Esophagus squamous epithelium (tissue), 5 donors: ENCODE results near the gene GALNT7. TPM values are rescaled to one million over a fixed set of nuclear protein-coding genes. Genes with fewer than 3 reads are reported as not detected.

Source experiments
- DNase-seq: peaks from one replicate; lab custom pipeline; 2025; lab: John Stamatoyannopoulos, UW
- H3K27ac ChIP-seq, 4 donors: fragments of 200-600 bp; sonication (generic); one replicate each; pipeline ENCODE4 v1.5.1; 2016 to 2019; ENCODE audit warnings: mild to moderate bottlenecking in 1 of 4
- H3K27me3 ChIP-seq, 4 donors: fragments of 200-600 bp; sonication (generic); 1 replicate in 3 of 4; 2 replicates in 1 of 4; pipeline versions ENCODE4 v1.5.1 to v1.6.0; 2017 to 2021; ENCODE audit warnings: antibody characterized with exemption in 1 of 4
- H3K36me3 ChIP-seq, 3 donors: fragments of 200-600 bp; sonication (generic); one replicate each; pipeline ENCODE4 v1.5.1; 2016 to 2019
- H3K4me1 ChIP-seq, 3 donors: fragments of 200-600 bp; sonication (generic); one replicate each; pipeline ENCODE4 v1.5.1; 2017 to 2019
- H3K4me3 ChIP-seq, 4 donors: fragments of 200-600 bp; sonication (generic); 1 replicate in 3 of 4; 2 replicates in 1 of 4; pipeline ENCODE4 v1.5.1; 2016 to 2019; ENCODE audit warnings: mild to moderate bottlenecking in 2 of 4, moderate library complexity in 1 of 4
- H3K9me3 ChIP-seq, 3 donors: fragments of 200-600 bp; sonication (generic); one replicate each; pipeline ENCODE4 v1.5.1; 2016 to 2019
- CTCF ChIP-seq, 6 experiments: fragments of 450-650 bp in 4 of 6; fragments of 200-600 bp in 2 of 6; sonication (generic) in 2 of 6; IDR thresholded peaks; one replicate each; pipeline ENCODE4 v1.5.1; 2016 to 2019; ENCODE audit warnings: antibody characterized with exemption in 6 of 6, mild to moderate bottlenecking in 4 of 6, moderate library complexity in 4 of 6
- POLR2A ChIP-seq, 4 donors: fragments of 450-650 bp; IDR thresholded peaks; one replicate each; pipeline ENCODE4 v1.6.1; 2017; ENCODE audit warnings: antibody characterized with exemption in 4 of 4, mild to moderate bottlenecking in 4 of 4, moderate library complexity in 3 of 4
- WGBS, 2 donors: methylation state at CpG; one replicate each; pipeline ENCODE4 v1.1.5; 2018; 5-methylcytosine and 5-hydroxymethylcytosine counted together
- intact Hi-C: fragments of 100-400 bp; cut with DNase I; formaldehyde crosslinking; loops from one replicate; pipeline ENCODE4 v1.15.0; 2022
- total RNA-seq, 4 donors: library from RNA; depleted of rRNA; stranded (reverse); fragments of >200 nt; gene quantifications; one replicate each; pipeline ENCODE4 v1.1.0, GENCODE V29; 2016
- donor health status: DM: yes; HTN: yes; CAD: no.

The GALNT7 gene
- total RNA-seq, 4 donors from 2014 or later: 17.9 to 33.8 (median 23.6) TPM

DNA sequence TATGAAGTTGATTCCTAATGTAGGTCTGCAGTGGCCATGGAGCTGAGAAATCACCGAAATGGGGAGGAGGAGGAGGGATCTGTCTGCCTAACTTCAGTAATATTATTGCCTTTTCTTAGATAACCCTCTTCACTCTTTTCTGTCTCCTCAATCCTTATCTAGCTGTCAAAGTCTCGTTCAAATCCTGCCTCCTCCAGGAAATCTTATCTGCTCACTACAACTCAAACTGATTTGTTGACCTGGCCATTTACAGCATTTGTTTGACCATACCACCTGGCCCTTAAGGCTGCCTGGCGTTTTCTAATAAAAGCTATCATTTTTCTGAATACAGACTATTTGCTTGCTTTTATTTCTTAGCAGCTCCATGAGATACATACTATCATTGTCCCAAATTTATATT lies 33.8 kb downstream of the GALNT7 start:
- no peak overlapping the region for H3K27ac ChIP-seq
- TF ChIP-seq CTCF (IDR thresholded peaks at IDR 0.05) (no peak), POLR2A (IDR thresholded peaks at IDR 0.05) (no peak)
- WGBS, 2 donors: 88 to 90% methylated on average over 3 of the region's 3 CpGs
- H3K4me3 ChIP-seq: no peak overlapping the region
- peaks cover 0 to 6% (median 0%) of the 10 kb centered on the region in 3 donors for H3K36me3 ChIP-seq
- intact Hi-C loops: no loop called here
- no peaks in the 10 kb centered on the region for H3K27me3 ChIP-seq
- H3K9me3 ChIP-seq: peaks cover 0 to 4% (median 0%) of the 10 kb centered on the region in 3 donors
- DNase-seq: no peak
- H3K4me1 ChIP-seq: no peaks in the 10 kb centered on the region

GRCh38 chr4:173205656-173206055 lies 37.0 kb downstream of the GALNT7 start:
- H3K4me1 ChIP-seq: peaks cover 0 to 9% (median 0%) of the 10 kb centered on the region in 3 donors
- DNase-seq: no peak
- no peak for TF ChIP-seq CTCF (IDR thresholded peaks at IDR 0.05)
- no peak for TF ChIP-seq POLR2A (IDR thresholded peaks at IDR 0.05)
- 100% methylated on average over 1 of the region's 2 CpGs; no CpG with 5 or more reads in 1 of the 2 donors for WGBS, 2 donors
- intact Hi-C loops: no loop called here
- no peak overlapping the region for H3K4me3 ChIP-seq
- no peak overlapping the region for H3K27ac ChIP-seq
- peaks cover 0 to 6% (median 0%) of the 10 kb centered on the region in 3 donors for H3K36me3 ChIP-seq
- H3K9me3 ChIP-seq: peaks cover 0 to 4% (median 0%) of the 10 kb centered on the region in 3 donors
- no peaks in the 10 kb centered on the region for H3K27me3 ChIP-seq

DNA sequence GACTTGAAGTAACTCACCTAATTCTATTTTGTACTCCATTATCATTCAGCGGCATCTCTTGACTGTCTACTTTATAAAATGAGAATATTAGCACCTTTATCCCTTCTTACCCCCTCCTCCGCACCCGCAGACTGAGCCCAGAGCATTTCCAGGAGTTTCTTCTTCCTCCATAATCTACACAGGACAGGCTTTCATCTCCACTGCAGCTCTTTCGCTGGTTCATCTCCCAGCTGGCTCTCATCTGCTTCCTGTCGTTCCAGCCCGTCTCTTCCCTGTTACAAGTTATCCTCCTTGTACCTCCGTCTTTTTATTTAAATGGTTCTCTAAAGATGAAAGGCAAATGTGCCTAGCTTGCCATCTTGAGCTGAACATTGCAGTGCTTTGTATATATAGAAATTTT lies 39.8 kb downstream of the GALNT7 start:
- Histone ChIP-seq H3K4me3 (no peak overlapping the region), H3K4me1 (peaks cover 0 to 30% (median 4%) of the 10 kb centered on the region in 3 donors), H3K36me3 (peaks cover 0 to 6% (median 0%) of the 10 kb centered on the region in 3 donors), H3K9me3 (peaks cover 0 to 4% (median 0%) of the 10 kb centered on the region in 3 donors), H3K27me3 (no peaks in the 10 kb centered on the region), H3K27ac (no peak overlapping the region)
- intact Hi-C loops: no loop called here
- DNase-seq: no peak
- 91 to 93% methylated on average over 7 of the region's 7 CpGs for WGBS, 2 donors
- no peak for TF ChIP-seq CTCF (IDR thresholded peaks at IDR 0.05)
- no peak for TF ChIP-seq POLR2A (IDR thresholded peaks at IDR 0.05)

DNA sequence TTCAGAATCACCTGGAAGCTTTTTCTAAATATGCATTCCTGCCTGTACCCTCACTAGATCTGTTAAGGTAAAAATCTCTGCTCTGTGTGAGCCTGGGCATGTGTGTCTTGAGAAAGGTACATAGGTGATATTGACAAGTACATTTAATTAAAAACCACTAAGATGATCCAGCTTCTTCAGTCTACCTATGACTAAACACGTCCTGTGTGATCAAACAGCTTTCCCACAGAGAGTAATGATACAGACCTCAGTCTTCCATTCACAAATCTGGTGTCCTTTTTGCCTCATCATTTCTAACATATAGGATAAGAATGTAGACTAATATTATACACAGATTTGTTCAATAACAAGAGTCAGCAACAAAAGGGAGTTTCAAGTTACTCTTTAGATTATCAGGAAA lies 42.6 kb downstream of the GALNT7 start:
- Histone ChIP-seq H3K36me3 (no peaks in the 10 kb centered on the region), H3K4me1 (peaks cover 0 to 52% (median 10%) of the 10 kb centered on the region in 3 donors), H3K27ac (no peak overlapping the region), H3K4me3 (no peak overlapping the region), H3K27me3 (no peaks in the 10 kb centered on the region), H3K9me3 (no peaks in the 10 kb centered on the region)
- no peak for DNase-seq
- whole genome bisulfite sequencing, 2 donors: 65 to 88% methylated on average over 1 of the region's 1 CpG
- intact Hi-C loops: no loop called here
- TF ChIP-seq CTCF (IDR thresholded peaks at IDR 0.05): no peak
- no peak for TF ChIP-seq POLR2A (IDR thresholded peaks at IDR 0.05)

DNA sequence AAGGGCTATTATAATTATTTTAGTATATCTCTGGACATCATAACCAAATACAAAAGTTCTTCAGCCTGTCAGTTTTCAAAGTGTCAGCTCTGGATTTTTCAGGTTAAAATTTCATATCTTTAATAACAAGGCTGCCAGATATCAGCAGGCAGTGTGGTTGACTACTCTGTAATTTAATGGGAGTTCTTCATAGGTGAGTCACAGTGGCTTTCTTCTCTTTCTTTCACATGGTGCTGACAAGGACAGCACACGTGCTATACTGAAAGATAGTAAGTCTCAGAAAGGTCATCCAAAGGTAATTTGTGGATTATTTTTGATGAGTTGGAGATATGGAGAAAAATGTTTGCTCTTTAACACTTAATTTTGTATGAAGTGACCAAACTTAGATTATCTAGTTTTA lies 43.2 kb downstream of the GALNT7 start:
- no peaks in the 10 kb centered on the region for H3K27me3 ChIP-seq
- intact Hi-C loops: no loop called here
- no peak overlapping the region for H3K27ac ChIP-seq
- WGBS, 2 donors: 31% methylated on average over 1 of the region's 1 CpG
- H3K4me3 ChIP-seq: no peak overlapping the region
- TF ChIP-seq POLR2A (IDR thresholded peaks at IDR 0.05) (no peak), CTCF (IDR thresholded peaks at IDR 0.05) (no peak)
- no peak for DNase-seq
- H3K36me3 ChIP-seq: no peaks in the 10 kb centered on the region
- no peaks in the 10 kb centered on the region for H3K9me3 ChIP-seq
- H3K4me1 ChIP-seq: peaks cover 0 to 57% (median 10%) of the 10 kb centered on the region in 3 donors
